PC-3 (cell line): ENCODE measurements around the gene ASB17. TPM values are rescaled to one million over a fixed set of nuclear protein-coding genes. Genes with fewer than 3 reads are reported as not detected.

Experiments
- ATAC-seq: fragments of 200-7000 bp; cut with Tn5 transposase; 2 replicates; pipeline ENCODE4 v1.9.1; 2020; ENCODE audit warnings: mild to moderate bottlenecking, moderate library complexity
- Bru-seq: library from RNA; stranded (reverse); fragments of 400-500 nt; gene quantifications from one replicate; lab custom pipeline; 2021; lab: Mats Ljungman, UMichigan
- BruChase-seq, 2 experiments: library from RNA; stranded (reverse); fragments of 400-500 nt; gene quantifications; one replicate each; lab custom pipeline; 2021; lab: Mats Ljungman, UMichigan
- BruUV-seq: library from RNA; stranded (reverse); fragments of 400-500 nt; replicated peaks from 2 replicates; lab custom pipeline; 2021; lab: Mats Ljungman, UMichigan
- CTCF ChIA-PET: fragments of 300-600 bp; sonication (Branson Sonifier 250); formaldehyde crosslinking; loops from one replicate; lab custom pipeline; 2022; ENCODE audit warnings: antibody characterized with exemption; lab: Charles Lee
- POLR2A ChIA-PET: fragments of 300-600 bp; sonication (Branson Sonifier 250); formaldehyde crosslinking; loops from one replicate; lab custom pipeline; 2022; ENCODE audit warnings: antibody characterized with exemption; ENCODE audit not compliant: unreplicated experiment; lab: Charles Lee
- DNase-seq: peaks from one replicate; pipeline ENCODE4 v3.0.0-alpha.2; 2015
- H2AFZ ChIP-seq: fragments of 300-600 bp; sonication (generic); 2 replicates; pipeline ENCODE4 v1.6.0; 2016; ENCODE audit warnings: antibody characterized with exemption, low read length
- H3F3A ChIP-seq: fragments of 300-600 bp; sonication (generic); one replicate; pipeline ENCODE4 v1.6.0; 2017; ENCODE audit warnings: antibody characterized with exemption, low read length, control low read depth, mild to moderate bottlenecking; ENCODE audit not compliant: unreplicated experiment
- H3K27ac ChIP-seq: fragments of 300-600 bp; sonication (generic); 2 replicates; pipeline ENCODE4 v1.5.1; 2016; ENCODE audit warnings: mild to moderate bottlenecking, low read length
- H3K27me3 ChIP-seq: fragments of 300-600 bp; sonication (generic); 2 replicates; pipeline ENCODE4 v1.6.1; 2016; ENCODE audit warnings: low read length, mixed read lengths
- H3K36me3 ChIP-seq: fragments of 300-600 bp; sonication (generic); 2 replicates; pipeline ENCODE4 v1.6.1; 2016; ENCODE audit warnings: low read depth, mixed run types, low read length, mixed read lengths
- H3K4me1 ChIP-seq: fragments of 300-600 bp; sonication (generic); 2 replicates; pipeline ENCODE4 v1.5.1; 2016; ENCODE audit warnings: low read length; ENCODE audit not compliant: insufficient read depth
- H3K4me2 ChIP-seq: fragments of 300-600 bp; sonication (generic); 2 replicates; pipeline ENCODE4 v1.6.0; 2016; ENCODE audit warnings: low read length
- H3K4me3 ChIP-seq: fragments of 300-600 bp; sonication (generic); 2 replicates; pipeline ENCODE4 v1.5.1; 2016; ENCODE audit warnings: mild to moderate bottlenecking, low read length, mixed read lengths
- H3K79me2 ChIP-seq: fragments of 300-600 bp; sonication (generic); 2 replicates; pipeline ENCODE4 v1.6.1; 2017; ENCODE audit warnings: low read length, mixed read lengths
- H3K9ac ChIP-seq: fragments of 300-600 bp; sonication (generic); 2 replicates; pipeline ENCODE4 v1.6.0; 2016; ENCODE audit warnings: mild to moderate bottlenecking, low read length
- H3K9me2 ChIP-seq: fragments of 300-600 bp; sonication (generic); replicated peaks from 2 replicates; pipeline ENCODE4 v1.6.1; 2016; ENCODE audit warnings: mixed run types, low read length, mixed read lengths
- H3K9me3 ChIP-seq: fragments of 300-600 bp; sonication (generic); 2 replicates; pipeline ENCODE4 v1.6.1; 2016; ENCODE audit warnings: low read length, mixed read lengths
- H4K20me1 ChIP-seq: fragments of 300-600 bp; sonication (generic); 2 replicates; pipeline ENCODE4 v1.6.1; 2016; ENCODE audit warnings: low read length, mixed read lengths
- CTCF ChIP-seq: fragments of 300-600 bp; sonication (generic); conservative IDR thresholded peaks from 2 replicates; pipeline ENCODE4 v1.5.1; 2017; ENCODE audit warnings: antibody characterized with exemption, low read depth, mild to moderate bottlenecking, low read length
- EZH2 ChIP-seq: fragments of 300-600 bp; sonication (generic); IDR thresholded peaks from one replicate; pipeline ENCODE4 v1.6.1; 2017; ENCODE audit warnings: antibody characterized with exemption, mild to moderate bottlenecking, low read length; ENCODE audit not compliant: unreplicated experiment
- EZH2phosphoT487 ChIP-seq: fragments of 300-600 bp; sonication (generic); IDR thresholded peaks from 2 replicates; pipeline ENCODE4 v1.6.1; 2018; ENCODE audit warnings: mild to moderate bottlenecking, antibody characterized with exemption, low read length, borderline replicate concordance
- intact Hi-C: fragments of 100-400 bp; cut with micrococcal nuclease; formaldehyde crosslinking; loops from 2 replicates; pipeline ENCODE4 v1.9.0; 2023
- long read RNA-seq: library from polyadenylated mRNA; unstranded; transcript quantifications from one replicate; pipeline ENCODE4 v2.0.0, GENCODE V29; 2021; ENCODE audit not compliant: unreplicated experiment
- total RNA-seq: library from RNA; depleted of rRNA; stranded (reverse); fragments of >200 nt; gene quantifications from 2 replicates; pipeline ENCODE4 v1.2.3, GENCODE V29; 2014; rRNA removed

The ASB17 gene
- not detected in 2 replicates for total RNA-seq
- not detected for Bru-seq, nascent RNA
- BruChase-seq, experiment 1, labeled RNA remaining after a 6-hour chase, result not detected
- not detected for BruChase-seq, experiment 2, labeled RNA remaining after a 2-hour chase
- long read RNA-seq, result 0 reads

- Histone ChIP-seq H3F3A (no peaks in the 10 kb centered on the region), H3K9me2 (no peaks in the 10 kb centered on the region), H3K4me2 (no peak within 1 kb of the TSS), H3K9me3 (no peaks in the 10 kb centered on the region), H3K9ac (no peak within 1 kb of the TSS), H3K27ac (no peak within 1 kb of the TSS), H2AFZ (no peak within 1 kb of the TSS), H3K79me2 (no peaks in the 10 kb centered on the region), H3K27me3 (peaks cover 26% of the 10 kb centered on the region), H4K20me1 (no peaks in the 10 kb centered on the region), H3K4me1 (peaks cover 9% of the 10 kb centered on the region), H3K4me3 (no peak within 1 kb of the TSS), H3K36me3 (no peaks in the 10 kb centered on the region)
- no TSS peak for BruUV-seq
- ATAC-seq (no peak), DNase-seq (no peak)
- intact Hi-C loops, result no loop called here
- TF ChIP-seq CTCF, result no peak
- no peak for TF ChIP-seq EZH2phosphoT487
- TF ChIP-seq EZH2, result no peak
- CTCF ChIA-PET, result no interaction called here
- POLR2A ChIA-PET, result no interaction called here
These were observed at the start of gene ASB17 for GRCh38 chr1:75932304-75932703. Gene ASB17, minus strand, starts transcription at chr1:75932404. Its CDS starts 113 bp downstream, at chr1:75932291.

- ChIA-PET POLR2A (no interaction called here), CTCF (no interaction called here)
- H3K9me3 ChIP-seq, result no peaks in the 10 kb centered on the region
- ATAC-seq, result no peak
- no peaks in the 10 kb centered on the region for H3K9me2 ChIP-seq
- no peak overlapping the region for H3K27ac ChIP-seq
- H4K20me1 ChIP-seq, result no peaks in the 10 kb centered on the region
- no peaks in the 10 kb centered on the region for H3K79me2 ChIP-seq
- no TSS peak for BruUV-seq
- H3K4me1 ChIP-seq, result no peaks in the 10 kb centered on the region
- H3K9ac ChIP-seq, result no peak overlapping the region
- H3K36me3 ChIP-seq, result no peaks in the 10 kb centered on the region
- intact Hi-C loops, result no loop called here
- H3K4me3 ChIP-seq, result no peak overlapping the region
- H3F3A ChIP-seq, result no peaks in the 10 kb centered on the region
- peaks cover 6% of the 10 kb centered on the region; the same call in 1 of the 2 replicates for H3K27me3 ChIP-seq
- no peak overlapping the region for H3K4me2 ChIP-seq
- no peak overlapping the region for H2AFZ ChIP-seq
- TF ChIP-seq EZH2 (no peak), EZH2phosphoT487 (no peak), CTCF (no peak)
- DNase-seq, result no peak
These were observed 49.0 kb upstream of the ASB17 start for GRCh38 chr1:75980972-75981897.
